M059J (cell line): ENCODE measurements around the gene KIRREL3. TPM values are rescaled to one million over a fixed set of nuclear protein-coding genes. Genes with fewer than 3 reads are reported as not detected.

ENCODE experiments used
- DNase-seq: peaks from one replicate; pipeline ENCODE4 v3.0.0-alpha.2; 2012; ENCODE audit warnings: low read depth
- total RNA-seq: library from RNA; depleted of rRNA; stranded (reverse); fragments of >200 nt; shearing (Covaris generic); gene quantifications from 2 replicates; pipeline ENCODE4 v1.2.3, GENCODE V29; 2014

KIRREL3 gene
- total RNA-seq, 1 experiment from 2014 or later = 9.8 TPM

GRCh38 chr11:126469311-126469710 is 531.3 kb downstream of the KIRREL3 start:
- DNase-seq = no peak

- DNase-seq = no peak
These were observed 532.5 kb downstream of the KIRREL3 start for GRCh38 chr11:126468102-126468521.

DNA sequence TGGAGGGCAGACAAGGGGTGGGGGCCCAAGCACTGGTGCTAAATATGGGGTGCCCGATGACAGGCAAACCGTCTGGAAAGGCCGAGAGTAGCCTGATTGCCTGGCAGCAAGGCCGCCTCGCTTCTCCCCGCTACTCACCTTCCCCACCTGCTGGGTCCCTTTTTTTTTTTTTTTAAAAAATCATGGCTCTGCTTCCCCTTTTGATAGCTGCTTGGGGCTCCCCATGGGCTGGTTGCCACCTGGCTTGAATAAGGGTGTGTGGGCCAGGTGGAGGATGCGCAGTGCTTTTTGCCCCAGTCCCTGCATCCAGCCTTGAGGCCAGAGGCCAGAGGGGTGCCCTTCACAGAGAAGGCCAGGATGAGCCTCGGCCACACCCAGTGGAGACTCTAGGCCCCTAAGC is 533.1 kb downstream of the KIRREL3 start:
- no peak for DNase-seq

- no peak for DNase-seq
These were observed 533.6 kb downstream of the KIRREL3 start for GRCh38 chr11:126467046-126467370.

- no peak for DNase-seq
These were observed 534.1 kb downstream of the KIRREL3 start for GRCh38 chr11:126466236-126467045.

- DNase-seq = no peak
These were observed 534.9 kb downstream of the KIRREL3 start for GRCh38 chr11:126465573-126466188.

GRCh38 chr11:126464796-126465195 is 535.8 kb downstream of the KIRREL3 start:
- DNase-seq = no peak

GRCh38 chr11:126462422-126462821 is 538.1 kb downstream of the KIRREL3 start:
- no peak for DNase-seq

DNA sequence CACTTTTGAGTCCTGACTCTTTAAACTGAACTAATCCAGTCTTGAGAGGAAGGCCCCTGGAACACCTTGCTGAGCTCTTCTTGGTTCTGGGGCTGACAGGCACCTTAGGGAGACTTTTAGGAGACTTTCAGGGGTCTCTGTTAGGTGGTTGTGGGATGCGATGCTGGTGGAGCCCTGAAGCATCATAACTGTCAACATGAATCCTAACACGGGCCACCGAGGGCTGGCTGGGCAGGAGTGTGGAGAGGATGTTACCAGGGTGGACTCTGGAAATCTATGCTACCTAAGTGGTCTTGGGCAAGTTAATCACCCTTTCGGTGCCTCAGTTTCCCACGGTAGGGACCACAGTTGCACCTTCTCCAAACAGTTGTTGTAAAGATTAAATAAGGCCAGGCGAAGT is 538.6 kb downstream of the KIRREL3 start:
- DNase-seq = no peak

DNA sequence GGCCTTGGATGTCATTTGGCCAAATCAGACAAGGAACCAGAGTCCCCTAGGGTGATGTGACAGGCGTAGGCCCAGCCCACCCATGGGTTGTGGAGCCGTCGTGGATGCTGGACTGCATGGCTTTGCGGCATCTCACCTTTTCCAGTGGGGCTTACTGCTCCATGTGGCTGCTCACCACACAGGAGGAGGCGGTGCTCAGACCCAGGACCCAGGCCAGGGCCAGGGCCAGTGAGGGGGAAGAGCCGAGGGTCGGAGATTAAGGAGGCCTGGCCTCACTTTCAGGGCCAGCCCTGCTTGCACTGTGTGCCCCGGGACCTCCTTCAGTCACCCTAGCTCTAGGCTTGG is 539.5 kb downstream of the KIRREL3 start:
- DNase-seq = no peak

- no peak for DNase-seq
These were observed 540.0 kb downstream of the KIRREL3 start for GRCh38 chr11:126460417-126461095.

- no peak for DNase-seq
These were observed 540.8 kb downstream of the KIRREL3 start for GRCh38 chr11:126459691-126460281.

- no peak for DNase-seq
These were observed 542.8 kb downstream of the KIRREL3 start for GRCh38 chr11:126457817-126458216.

DNA sequence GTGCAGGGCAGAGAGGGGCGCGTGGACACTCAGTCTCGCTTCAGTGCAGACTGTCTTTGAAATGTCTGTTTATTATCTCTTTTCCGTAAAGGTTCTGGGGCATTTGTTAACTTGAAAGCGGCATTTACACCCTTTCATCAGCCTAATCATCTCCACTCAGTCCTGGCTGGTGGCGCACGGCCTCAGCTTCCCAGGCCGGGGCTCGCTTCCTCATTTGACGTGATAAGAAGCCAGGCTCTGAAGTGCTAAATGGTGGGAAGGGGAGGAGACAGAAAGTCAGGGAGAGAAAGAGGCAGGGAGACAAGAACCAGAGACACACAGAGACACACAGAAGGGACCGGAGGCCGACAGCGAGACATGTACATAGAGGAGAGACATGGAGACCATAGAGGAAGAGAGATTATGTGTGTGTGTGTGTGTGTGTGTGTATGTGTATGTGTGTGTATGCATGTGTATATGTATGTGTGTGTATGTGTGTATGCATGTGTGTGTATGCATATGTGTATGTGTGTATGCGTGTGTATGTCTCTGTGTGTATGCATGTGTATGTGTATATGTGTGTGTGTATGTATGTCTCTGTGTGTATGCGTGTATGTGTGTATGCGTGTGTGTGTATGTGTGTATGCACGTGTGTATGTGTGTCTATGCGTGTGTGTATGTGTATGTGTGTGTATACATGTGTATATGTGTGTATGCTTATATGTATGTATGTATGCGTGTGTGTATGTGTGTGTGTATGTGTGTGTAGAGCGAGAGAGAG is 543.6 kb downstream of the KIRREL3 start:
- no peak for DNase-seq

- no peak for DNase-seq
These were observed 544.5 kb downstream of the KIRREL3 start for GRCh38 chr11:126456089-126456488.

- DNase-seq = no peak
These were observed 548.1 kb downstream of the KIRREL3 start for GRCh38 chr11:126452241-126453101.

- DNase-seq = no peak
These were observed 549.3 kb downstream of the KIRREL3 start for GRCh38 chr11:126451211-126451802.

DNA sequence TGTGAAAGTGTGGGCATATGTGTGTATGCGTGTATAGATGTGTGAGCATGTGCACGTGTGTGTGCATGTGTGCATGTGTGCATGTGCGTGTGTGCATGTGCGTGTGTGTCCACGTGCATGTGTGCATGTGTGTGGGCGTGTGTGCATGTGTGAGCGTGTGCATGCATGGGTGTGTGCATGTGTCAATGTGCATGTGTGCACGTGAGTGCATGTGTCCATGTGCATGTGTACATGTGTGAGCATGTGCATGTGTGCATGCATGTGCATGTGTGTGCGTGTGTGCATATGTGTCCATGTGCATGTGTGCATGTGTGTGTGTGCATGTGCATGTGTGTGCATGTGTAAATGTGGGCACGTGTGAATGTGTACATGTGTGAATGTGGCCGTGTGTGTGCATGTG is 549.8 kb downstream of the KIRREL3 start:
- DNase-seq = no peak

GRCh38 chr11:126450198-126450597 is 550.4 kb downstream of the KIRREL3 start:
- DNase-seq = no peak

GRCh38 chr11:126446581-126446980 is 554.0 kb downstream of the KIRREL3 start:
- DNase-seq = no peak

GRCh38 chr11:126444072-126444471 is 556.5 kb downstream of the KIRREL3 start:
- DNase-seq = no peak
